Sigmoid colon (tissue), 7 donors: ENCODE measurements around the gene MARVELD3. TPM values are rescaled to one million over a fixed set of nuclear protein-coding genes. Genes with fewer than 3 reads are reported as not detected.
"Not testable (repeated sequence)": the region's sequence is repeated elsewhere in the genome, so short reads cannot be mapped to it uniquely, and the experiment has no call there.

ENCODE experiments used
- DNase-seq: peaks from one replicate; pipeline ENCODE4 v3.0.0-alpha.2; 2019
- H3K27ac ChIP-seq, 4 donors: fragments of 200-600 bp; sonication (generic); one replicate each; pipeline ENCODE4 v1.5.1; 2016 to 2019; ENCODE audit warnings: mild to moderate bottlenecking in 1 of 4
- H3K27me3 ChIP-seq, 3 donors: fragments of 200-600 bp; sonication (generic); one replicate each; pipeline ENCODE4 v1.5.1; 2019; ENCODE audit warnings: mild to moderate bottlenecking in 1 of 3
- H3K36me3 ChIP-seq, 4 donors: fragments of 200-600 bp; sonication (generic); one replicate each; pipeline ENCODE4 v1.5.1; 2016 to 2019
- H3K4me1 ChIP-seq, 4 donors: fragments of 200-600 bp; sonication (generic); one replicate each; pipeline ENCODE4 v1.5.1; 2017 to 2019
- H3K4me3 ChIP-seq, 4 donors: fragments of 200-600 bp; sonication (generic); one replicate each; pipeline ENCODE4 v1.5.1; 2017 to 2019; ENCODE audit warnings: mild to moderate bottlenecking in 2 of 4, moderate library complexity in 1 of 4
- H3K9me3 ChIP-seq, 4 donors: fragments of 200-600 bp in 3 of 4; sonication (generic) in 3 of 4; one replicate each; pipeline versions ENCODE4 v1.5.1 to v1.6.1; 2013 to 2019
- EP300 ChIP-seq, 4 donors: sonication (generic); formaldehyde crosslinking; IDR thresholded peaks; one replicate each; pipeline ENCODE4 v1.6.1; 2017; ENCODE audit warnings: antibody characterized with exemption in 4 of 4
- POLR2A ChIP-seq, 2 donors: fragments of 450-650 bp; IDR thresholded peaks; one replicate each; pipeline ENCODE4 v1.6.1; 2016; ENCODE audit warnings: antibody characterized with exemption in 2 of 2, mild to moderate bottlenecking in 2 of 2, moderate library complexity in 2 of 2
- POLR2AphosphoS5 ChIP-seq, 4 donors: sonication (generic); formaldehyde crosslinking; IDR thresholded peaks; one replicate each; pipeline ENCODE4 v1.6.1; 2017; ENCODE audit warnings: antibody characterized with exemption in 4 of 4
- WGBS, 2 donors: extraction: QIAGEN DNeasy Blood & Tissue Kit; methylation state at CpG; one replicate each; pipeline ENCODE4 v1.1.7; 2013; 5-methylcytosine and 5-hydroxymethylcytosine counted together
- intact Hi-C: fragments of 100-400 bp; cut with DNase I; formaldehyde crosslinking; loops from one replicate; pipeline ENCODE4 v1.15.1; 2023
- polyA plus RNA-seq, 3 donors: library from polyadenylated mRNA; stranded (reverse); fragments of 200-250 nt; gene quantifications; one replicate each; pipeline ENCODE4 v1.2.3, GENCODE V29; 2013
- total RNA-seq, 4 donors: library from RNA; depleted of rRNA; stranded (reverse); fragments of >200 nt; gene quantifications; one replicate each; pipeline ENCODE4 v1.1.0, GENCODE V29; 2016
- TF ChIP-seq, protein P1 (sequence below), 4 experiments: fragments of 450-650 bp in 3 of 4; fragments of 200-600 bp in 1 of 4; IDR thresholded peaks; one replicate each; pipeline ENCODE4 v1.5.1; 2016 to 2019; ENCODE audit warnings: antibody characterized with exemption in 4 of 4, mild to moderate bottlenecking in 3 of 4, moderate library complexity in 2 of 4
- donor health status: healthy with polysubstance abuse.
- donor health status: Bipolar disorder and iron deficiency.
- donor health status: healthy.

MARVELD3 gene
- total and polyA plus RNA-seq, 7 donors = 20.4 to 28.7 (median 26.6) TPM; not detected in 4

DNA sequence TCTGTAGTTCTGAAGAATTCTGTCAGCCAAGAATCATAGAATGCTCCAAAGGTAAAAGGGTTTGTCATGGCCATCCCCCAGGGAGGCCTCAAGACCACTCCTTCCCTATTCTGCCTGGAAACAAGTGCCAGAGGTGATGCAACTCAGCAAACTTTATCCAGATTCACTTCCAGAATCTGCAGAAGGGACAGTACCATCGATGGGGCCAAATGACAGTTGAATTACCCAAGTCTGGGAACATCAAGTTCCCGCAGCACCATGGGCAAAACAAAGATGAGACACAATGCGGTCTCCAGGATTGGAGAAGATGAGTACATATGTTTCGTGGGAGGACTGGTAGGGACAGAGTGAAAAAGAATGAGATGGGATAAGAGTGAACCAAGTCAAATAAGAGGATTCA lies 35.4 kb upstream of the MARVELD3 start:
- H3K27me3 ChIP-seq = peaks cover 0 to 9% (median 0%) of the 10 kb centered on the region in 3 donors
- TF ChIP-seq, protein P1, sequence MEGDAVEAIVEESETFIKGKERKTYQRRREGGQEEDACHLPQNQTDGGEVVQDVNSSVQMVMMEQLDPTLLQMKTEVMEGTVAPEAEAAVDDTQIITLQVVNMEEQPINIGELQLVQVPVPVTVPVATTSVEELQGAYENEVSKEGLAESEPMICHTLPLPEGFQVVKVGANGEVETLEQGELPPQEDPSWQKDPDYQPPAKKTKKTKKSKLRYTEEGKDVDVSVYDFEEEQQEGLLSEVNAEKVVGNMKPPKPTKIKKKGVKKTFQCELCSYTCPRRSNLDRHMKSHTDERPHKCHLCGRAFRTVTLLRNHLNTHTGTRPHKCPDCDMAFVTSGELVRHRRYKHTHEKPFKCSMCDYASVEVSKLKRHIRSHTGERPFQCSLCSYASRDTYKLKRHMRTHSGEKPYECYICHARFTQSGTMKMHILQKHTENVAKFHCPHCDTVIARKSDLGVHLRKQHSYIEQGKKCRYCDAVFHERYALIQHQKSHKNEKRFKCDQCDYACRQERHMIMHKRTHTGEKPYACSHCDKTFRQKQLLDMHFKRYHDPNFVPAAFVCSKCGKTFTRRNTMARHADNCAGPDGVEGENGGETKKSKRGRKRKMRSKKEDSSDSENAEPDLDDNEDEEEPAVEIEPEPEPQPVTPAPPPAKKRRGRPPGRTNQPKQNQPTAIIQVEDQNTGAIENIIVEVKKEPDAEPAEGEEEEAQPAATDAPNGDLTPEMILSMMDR (IDR thresholded peaks at IDR 0.05) = no peak
- no peak for TF ChIP-seq POLR2A (IDR thresholded peaks at IDR 0.05)
- no peak for TF ChIP-seq POLR2AphosphoS5 (IDR thresholded peaks at IDR 0.05)
- TF ChIP-seq EP300 (IDR thresholded peaks at IDR 0.05) = no peak
- H3K27ac ChIP-seq = no peak overlapping the region
- H3K4me1 ChIP-seq = no peaks in the 10 kb centered on the region
- 87 to 89% methylated on average over 4 of the region's 4 CpGs for WGBS, 2 donors
- no peaks in the 10 kb centered on the region for H3K9me3 ChIP-seq
- H3K36me3 ChIP-seq = no peaks in the 10 kb centered on the region
- no peak for DNase-seq
- intact Hi-C loops = no loop called here
- H3K4me3 ChIP-seq = no peak overlapping the region

GRCh38 chr16:71591917-71592316 lies 34.1 kb upstream of the MARVELD3 start:
- H3K27ac ChIP-seq = no peak overlapping the region
- H3K4me1 ChIP-seq = no peaks in the 10 kb centered on the region
- 83 to 89% methylated on average over 2 to 3 of the region's 3 CpGs for WGBS, 2 donors
- no peak for DNase-seq
- TF ChIP-seq POLR2A (IDR thresholded peaks at IDR 0.05) (no peak), POLR2AphosphoS5 (IDR thresholded peaks at IDR 0.05) (no peak), EP300 (IDR thresholded peaks at IDR 0.05) (no peak)
- TF ChIP-seq, protein P1 (IDR thresholded peaks at IDR 0.05) = no peak
- intact Hi-C loops = no loop called here
- peaks cover 0 to 5% (median 0%) of the 10 kb centered on the region in 3 donors for H3K27me3 ChIP-seq
- no peaks in the 10 kb centered on the region for H3K36me3 ChIP-seq
- no peak overlapping the region for H3K4me3 ChIP-seq
- H3K9me3 ChIP-seq = no peaks in the 10 kb centered on the region

DNA sequence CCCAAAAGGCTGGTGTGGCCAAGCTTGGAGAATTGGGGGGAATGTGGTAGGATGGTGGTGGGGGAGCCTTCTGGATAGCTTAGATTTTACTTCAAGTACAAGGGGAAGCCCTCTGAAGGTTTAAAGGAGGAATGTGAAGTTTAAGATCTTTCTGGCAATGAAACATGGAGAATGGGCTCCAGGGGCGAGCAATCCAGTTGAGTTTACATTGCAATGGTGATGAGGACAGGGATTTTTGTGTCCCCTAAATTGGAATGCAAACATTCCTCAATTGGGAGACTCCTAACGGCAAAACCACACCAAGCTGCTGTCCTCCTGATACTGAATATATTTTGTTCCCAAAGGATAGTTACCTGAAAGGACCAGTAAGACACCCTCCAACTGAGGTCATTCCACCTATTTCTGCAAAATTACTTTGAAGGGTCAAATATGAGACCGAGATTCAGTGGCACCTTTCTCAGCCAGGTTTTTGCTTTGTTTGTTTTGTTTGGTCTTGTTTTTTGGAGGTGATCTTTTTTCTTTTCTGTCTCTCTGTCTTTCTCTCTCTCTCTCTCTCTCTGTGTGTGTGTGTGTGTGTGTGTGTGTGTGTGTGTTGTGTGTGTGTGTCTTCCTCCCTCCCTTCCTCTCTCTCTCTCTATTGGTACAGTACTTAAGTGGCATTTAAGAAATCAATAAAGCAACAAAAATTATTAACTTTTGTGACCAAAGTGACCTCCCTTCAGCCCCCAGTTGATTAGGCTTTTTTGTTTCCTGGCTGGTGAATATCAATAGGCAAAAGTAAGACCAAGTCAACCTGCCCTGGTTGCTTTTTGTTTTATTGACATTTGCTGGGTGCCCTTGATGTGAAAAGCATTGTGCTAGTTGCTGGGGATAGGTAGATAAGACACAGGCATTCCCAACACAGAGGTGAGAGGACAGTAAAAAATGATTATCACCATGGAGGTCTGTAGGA lies 32.7 kb upstream of the MARVELD3 start:
- WGBS, 2 donors = 82 to 84% methylated on average over 3 of the region's 3 CpGs
- H3K4me1 ChIP-seq = no peaks in the 10 kb centered on the region
- no peak overlapping the region for H3K4me3 ChIP-seq
- TF ChIP-seq, protein P1 (IDR thresholded peaks at IDR 0.05) = no peak
- TF ChIP-seq EP300 (IDR thresholded peaks at IDR 0.05) (no peak), POLR2AphosphoS5 (IDR thresholded peaks at IDR 0.05) (no peak), POLR2A (IDR thresholded peaks at IDR 0.05) (no peak)
- H3K27me3 ChIP-seq = no peaks in the 10 kb centered on the region
- intact Hi-C loops = no loop called here
- no peaks in the 10 kb centered on the region for H3K36me3 ChIP-seq
- H3K9me3 ChIP-seq = no peaks in the 10 kb centered on the region
- DNase-seq = no peak
- H3K27ac ChIP-seq = no peak overlapping the region

DNA sequence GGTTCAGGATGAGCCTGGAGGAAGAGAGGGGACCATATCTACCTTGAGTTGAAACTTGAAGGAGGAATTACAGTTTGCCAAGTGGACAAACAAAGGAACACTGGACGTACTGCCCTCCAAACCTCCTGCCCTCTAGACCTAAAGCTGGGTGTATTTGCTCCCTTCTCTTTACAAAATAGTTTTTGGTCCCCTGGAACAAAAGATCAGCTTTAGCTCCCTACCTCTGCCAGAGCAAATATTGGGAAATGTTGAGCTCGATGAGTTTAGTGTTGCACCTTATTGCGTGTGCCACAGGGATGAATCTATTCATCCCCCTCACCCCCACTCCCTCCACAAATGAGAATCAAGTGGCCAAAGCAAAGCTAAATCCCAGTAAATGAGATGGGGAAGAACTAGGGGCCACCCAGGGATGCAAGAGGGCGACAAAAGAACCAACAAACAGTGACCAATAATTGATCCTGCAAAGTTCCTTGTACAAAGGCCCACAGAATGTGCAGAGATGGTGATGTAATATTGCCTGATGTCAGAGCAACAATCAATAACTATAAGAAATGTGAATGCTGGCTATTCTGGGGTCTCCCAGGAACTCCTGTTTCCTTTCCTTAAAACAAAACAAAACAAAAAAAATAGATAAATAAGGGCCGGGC lies 31.9 kb upstream of the MARVELD3 start:
- H3K4me3 ChIP-seq = no peak overlapping the region
- intact Hi-C loops = no loop called here
- no peaks in the 10 kb centered on the region for H3K9me3 ChIP-seq
- no peak for TF ChIP-seq POLR2A (IDR thresholded peaks at IDR 0.05)
- no peak for TF ChIP-seq POLR2AphosphoS5 (IDR thresholded peaks at IDR 0.05)
- TF ChIP-seq, protein P1 (IDR thresholded peaks at IDR 0.05) = no peak
- TF ChIP-seq EP300 (IDR thresholded peaks at IDR 0.05) = no peak
- DNase-seq = no peak
- no peaks in the 10 kb centered on the region for H3K27me3 ChIP-seq
- no peaks in the 10 kb centered on the region for H3K36me3 ChIP-seq
- H3K27ac ChIP-seq = no peak overlapping the region
- H3K4me1 ChIP-seq = no peaks in the 10 kb centered on the region
- WGBS, 2 donors = 84 to 85% methylated on average over 5 of the region's 5 CpGs

- DNase-seq, H3K4me3 ChIP-seq, H3K4me1 ChIP-seq, H3K27me3 ChIP-seq, H3K27ac ChIP-seq, intact Hi-C loops, H3K36me3 ChIP-seq, H3K9me3 ChIP-seq: not testable (repeated sequence)
- 74 to 83% methylated on average over 6 to 7 of the region's 7 CpGs for WGBS, 2 donors
Observed at GRCh38 chr16:71595340-71595826, 30.6 kb upstream of the MARVELD3 start.

DNA sequence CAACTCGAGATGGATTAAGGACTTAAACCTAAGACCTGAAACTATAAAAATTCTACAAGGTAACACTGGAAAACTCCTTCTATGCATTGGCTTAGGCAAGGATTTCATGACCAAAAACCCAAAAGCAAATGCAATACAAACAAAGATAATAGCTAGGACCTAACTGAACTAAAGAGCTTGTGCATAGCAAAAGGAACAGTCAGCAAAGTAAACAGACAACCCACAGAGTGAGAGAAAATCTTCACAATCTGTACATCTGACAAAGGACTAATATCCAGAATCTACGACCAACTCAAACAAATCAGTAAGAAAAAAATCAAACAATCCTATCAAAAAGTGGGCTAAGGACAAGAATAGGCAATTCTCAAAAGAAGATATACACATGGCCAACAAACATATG lies 27.6 kb upstream of the MARVELD3 start:
- intact Hi-C loops, H3K27me3 ChIP-seq, H3K9me3 ChIP-seq, H3K36me3 ChIP-seq, DNase-seq, H3K4me1 ChIP-seq, H3K27ac ChIP-seq, H3K4me3 ChIP-seq: not testable (repeated sequence)
- 59 to 66% methylated on average over 2 of the region's 2 CpGs for WGBS, 2 donors
